ENCODE results near the gene SNPH. TPM values are rescaled to one million over a fixed set of nuclear protein-coding genes. Genes with fewer than 3 reads are reported as not detected.

SNPH gene
- total RNA-seq, 1 donor from 2014 or later = 6.3 TPM

GRCh38 chr20:1265226-1265915 lies 723 bp upstream of the SNPH start:
- DNase-seq = no peak

GRCh38 chr20:1265916-1266166 lies 253 bp upstream of the SNPH start:
- DNase-seq = peak; percentile 8

GRCh38 chr20:1267161-1267560 lies 1.1 kb downstream of the SNPH start:
- DNase-seq = no peak

GRCh38 chr20:1267809-1268374 lies 1.8 kb downstream of the SNPH start:
- DNase-seq = no peak

- DNase-seq = no peak
Measured at GRCh38 chr20:1269235-1269634, 3.1 kb downstream of the SNPH start.

- DNase-seq = no peak
Measured at GRCh38 chr20:1269850-1270249, 3.8 kb downstream of the SNPH start.

- DNase-seq = no peak
Measured at GRCh38 chr20:1272368-1273100, 6.4 kb downstream of the SNPH start.

GRCh38 chr20:1273366-1273765 lies 7.3 kb downstream of the SNPH start:
- no peak for DNase-seq

GRCh38 chr20:1274485-1275311 lies 8.6 kb downstream of the SNPH start:
- no peak for DNase-seq

- DNase-seq = no peak
Measured at GRCh38 chr20:1275919-1276318, 9.8 kb downstream of the SNPH start.

GRCh38 chr20:1277529-1278322 lies 11.6 kb downstream of the SNPH start:
- DNase-seq = no peak

GRCh38 chr20:1278993-1279392 lies 12.9 kb downstream of the SNPH start:
- DNase-seq = no peak

- no peak for DNase-seq
Measured at GRCh38 chr20:1280195-1281102, 14.4 kb downstream of the SNPH start.

GRCh38 chr20:1281279-1282057 lies 15.4 kb downstream of the SNPH start:
- DNase-seq = no peak

GRCh38 chr20:1282966-1283365 lies 16.9 kb downstream of the SNPH start:
- DNase-seq = no peak

GRCh38 chr20:1283522-1284510 lies 17.7 kb downstream of the SNPH start:
- no peak for DNase-seq

GRCh38 chr20:1286267-1287024 lies 20.4 kb downstream of the SNPH start:
- DNase-seq = no peak

- DNase-seq = no peak
Measured at GRCh38 chr20:1287306-1287705, 21.2 kb downstream of the SNPH start.

All from dermis blood vessel endothelial cell (primary cell).